Effector CD4-positive, alpha-beta T cell (primary cell): ENCODE data around the gene NFYB.

ENCODE experiments used
- DNase-seq: peaks from one replicate; pipeline ENCODE4 v3.0.0-alpha.2; 2020

NFYB gene

GRCh38 chr12:104155711-104156555, 17.9 kb upstream of the NFYB start:
- DNase-seq, result no peak

GRCh38 chr12:104154806-104155205, 16.8 kb upstream of the NFYB start:
- no peak for DNase-seq

GRCh38 chr12:104154286-104154685, 16.3 kb upstream of the NFYB start:
- DNase-seq, result no peak

GRCh38 chr12:104152685-104153241, 14.8 kb upstream of the NFYB start:
- DNase-seq, result no peak

- no peak for DNase-seq
These were observed 12.4 kb upstream of the NFYB start for GRCh38 chr12:104150416-104150815.

GRCh38 chr12:104147346-104147745, 9.3 kb upstream of the NFYB start:
- no peak for DNase-seq

GRCh38 chr12:104143918-104144317, 5.9 kb upstream of the NFYB start:
- no peak for DNase-seq

GRCh38 chr12:104143002-104143401, 5.0 kb upstream of the NFYB start:
- no peak for DNase-seq

- DNase-seq, result no peak
These were observed 4.5 kb upstream of the NFYB start for GRCh38 chr12:104142543-104142942.

GRCh38 chr12:104138797-104139152, 765 bp upstream of the NFYB start:
- DNase-seq, result no peak

GRCh38 chr12:104137001-104137901, 759 bp downstream of the NFYB start:
- peak; percentile 28 for DNase-seq

- no peak for DNase-seq
These were observed 1.4 kb downstream of the NFYB start for GRCh38 chr12:104136577-104136976.

GRCh38 chr12:104134882-104135281, 3.1 kb downstream of the NFYB start:
- DNase-seq, result no peak

- DNase-seq, result no peak
These were observed 4.1 kb downstream of the NFYB start for GRCh38 chr12:104133866-104134265.

GRCh38 chr12:104133321-104133720, 4.7 kb downstream of the NFYB start:
- no peak for DNase-seq

GRCh38 chr12:104132351-104132956, 5.6 kb downstream of the NFYB start:
- no peak for DNase-seq

GRCh38 chr12:104131609-104132008, 6.4 kb downstream of the NFYB start:
- no peak for DNase-seq

- no peak for DNase-seq
These were observed 7.2 kb downstream of the NFYB start for GRCh38 chr12:104130760-104131159.

- no peak for DNase-seq
These were observed 11.5 kb downstream of the NFYB start for GRCh38 chr12:104126548-104126947.

GRCh38 chr12:104122298-104122697, 15.7 kb downstream of the NFYB start:
- DNase-seq, result no peak

GRCh38 chr12:104121001-104121400, 17.0 kb downstream of the NFYB start:
- no peak for DNase-seq

- DNase-seq, result no peak
These were observed 22.4 kb downstream of the NFYB start for GRCh38 chr12:104115587-104115975.
